ENCODE measurements around the gene NTRK3.

GRCh38 chr15:88089731-88090130, 166.8 kb downstream of the NTRK3 start:
- TF ChIP-seq, protein P1, sequence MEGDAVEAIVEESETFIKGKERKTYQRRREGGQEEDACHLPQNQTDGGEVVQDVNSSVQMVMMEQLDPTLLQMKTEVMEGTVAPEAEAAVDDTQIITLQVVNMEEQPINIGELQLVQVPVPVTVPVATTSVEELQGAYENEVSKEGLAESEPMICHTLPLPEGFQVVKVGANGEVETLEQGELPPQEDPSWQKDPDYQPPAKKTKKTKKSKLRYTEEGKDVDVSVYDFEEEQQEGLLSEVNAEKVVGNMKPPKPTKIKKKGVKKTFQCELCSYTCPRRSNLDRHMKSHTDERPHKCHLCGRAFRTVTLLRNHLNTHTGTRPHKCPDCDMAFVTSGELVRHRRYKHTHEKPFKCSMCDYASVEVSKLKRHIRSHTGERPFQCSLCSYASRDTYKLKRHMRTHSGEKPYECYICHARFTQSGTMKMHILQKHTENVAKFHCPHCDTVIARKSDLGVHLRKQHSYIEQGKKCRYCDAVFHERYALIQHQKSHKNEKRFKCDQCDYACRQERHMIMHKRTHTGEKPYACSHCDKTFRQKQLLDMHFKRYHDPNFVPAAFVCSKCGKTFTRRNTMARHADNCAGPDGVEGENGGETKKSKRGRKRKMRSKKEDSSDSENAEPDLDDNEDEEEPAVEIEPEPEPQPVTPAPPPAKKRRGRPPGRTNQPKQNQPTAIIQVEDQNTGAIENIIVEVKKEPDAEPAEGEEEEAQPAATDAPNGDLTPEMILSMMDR (IDR thresholded peaks at IDR 0.05) = no peak
- TF ChIP-seq POLR2A (IDR thresholded peaks at IDR 0.05) = no peak
